GM21447 (cell line): ENCODE data around the gene BACH2.
"Not testable (repeated sequence)": the region's sequence is repeated elsewhere in the genome, so short reads cannot be mapped to it uniquely, and the experiment has no call there.

Experiments used
- ATAC-seq: cut with Tn5 transposase; IDR thresholded peaks from one replicate; pipeline ENCODE4 v1.9.1; 2021; ENCODE audit not compliant: unreplicated experiment

Gene BACH2

DNA sequence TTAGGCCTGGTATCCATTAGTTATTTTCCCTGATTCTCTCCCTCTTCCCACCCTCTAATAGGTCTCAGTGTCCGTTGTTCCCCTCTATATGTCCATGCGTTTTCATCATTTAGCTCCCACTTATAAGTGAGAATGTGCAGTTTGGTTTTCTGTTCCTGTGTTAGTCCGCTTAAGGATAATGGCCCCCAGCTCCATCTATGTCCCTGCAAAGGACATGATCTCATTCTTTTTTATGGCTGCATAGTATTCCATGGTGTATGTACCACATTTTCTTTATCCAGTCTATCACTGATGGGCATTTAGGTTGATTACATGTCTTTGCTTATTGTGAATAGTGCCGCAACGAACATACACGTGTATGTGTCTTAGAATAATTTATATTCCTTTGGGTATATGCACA is 14.4 kb downstream of the BACH2 start:
- not testable (repeated sequence) for ATAC-seq

DNA sequence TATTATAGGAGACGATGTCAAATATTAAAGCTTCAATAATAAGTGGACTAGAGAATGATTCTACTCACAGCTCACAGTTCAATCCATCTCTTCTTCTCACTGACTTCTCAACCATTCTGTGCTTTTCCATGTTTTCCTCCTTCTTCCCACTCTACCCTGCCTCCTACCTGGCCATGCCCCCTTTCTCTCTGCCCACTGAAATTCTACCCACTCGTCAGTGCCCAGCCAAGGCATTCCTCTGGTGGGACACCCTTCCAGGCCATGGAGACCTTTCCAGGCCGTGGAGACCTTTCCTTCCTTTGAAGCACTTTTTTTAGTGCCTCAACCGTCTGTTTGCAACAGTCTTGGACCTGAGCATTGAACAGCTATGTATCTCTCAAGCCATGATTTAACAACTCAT is 18.5 kb downstream of the BACH2 start:
- no peak for ATAC-seq

GRCh38 chr6:90277302-90278011 is 19.2 kb downstream of the BACH2 start:
- no peak for ATAC-seq

GRCh38 chr6:90274451-90275030 is 22.1 kb downstream of the BACH2 start:
- ATAC-seq: peak; percentile 72

- ATAC-seq: no peak
Observed at GRCh38 chr6:90273863-90274262, 22.8 kb downstream of the BACH2 start.

DNA sequence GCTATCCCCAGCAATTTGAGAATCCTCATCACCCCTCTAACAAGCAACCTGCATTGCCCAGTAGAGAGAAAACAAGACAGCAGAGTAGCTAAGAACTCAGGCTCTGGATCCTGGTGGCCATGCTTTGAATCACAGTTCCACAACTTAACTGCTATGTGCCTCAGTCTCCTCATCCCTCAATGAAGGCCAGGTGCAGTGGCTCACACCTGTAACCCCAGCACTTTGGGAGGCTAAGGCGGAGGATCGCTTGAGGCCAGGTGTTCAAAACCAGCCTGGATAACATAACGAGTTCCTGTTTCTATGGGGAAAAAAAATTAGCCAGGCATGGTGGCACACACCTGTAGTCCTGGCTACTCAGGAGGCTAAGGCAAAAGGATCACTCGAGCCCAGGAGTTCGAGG is 23.7 kb downstream of the BACH2 start:
- ATAC-seq: no peak

DNA sequence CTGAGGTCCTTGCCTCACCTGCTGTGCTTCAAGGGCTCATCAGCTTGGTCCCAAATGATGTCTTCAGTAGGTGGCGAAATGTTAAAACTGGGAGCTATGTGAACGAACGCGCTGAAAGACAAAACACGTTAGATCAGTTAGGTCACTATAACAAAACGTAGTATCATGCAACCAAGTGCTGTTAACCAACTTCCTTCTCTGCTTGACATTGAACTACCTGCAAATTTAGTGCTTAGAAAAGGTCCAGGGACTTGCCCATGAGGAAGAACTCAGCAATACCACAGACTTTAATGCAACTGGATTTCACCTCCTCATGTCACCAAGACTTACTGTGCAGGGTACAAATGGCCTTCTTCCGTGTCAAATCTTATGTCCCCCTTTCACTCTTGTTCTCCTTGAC is 24.8 kb downstream of the BACH2 start:
- no peak for ATAC-seq

DNA sequence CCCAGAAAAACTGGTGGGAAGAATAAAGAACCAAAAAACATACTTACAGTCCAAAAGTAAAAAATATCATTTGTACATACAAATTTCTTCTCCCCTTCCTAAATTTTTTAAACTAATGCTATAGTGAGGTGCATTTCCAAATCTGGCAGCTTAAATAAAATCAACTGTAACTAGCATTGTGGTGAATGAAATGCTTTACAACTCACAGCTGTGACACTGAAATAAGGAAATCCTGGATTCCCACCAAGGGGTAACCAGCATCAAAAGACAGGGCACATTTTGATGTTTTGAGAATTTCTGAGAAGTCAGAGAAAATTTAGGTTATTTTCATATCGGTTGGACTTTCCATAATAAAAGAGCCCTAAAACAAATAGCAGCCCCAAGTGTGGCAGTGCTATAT is 27.3 kb downstream of the BACH2 start:
- no peak for ATAC-seq

DNA sequence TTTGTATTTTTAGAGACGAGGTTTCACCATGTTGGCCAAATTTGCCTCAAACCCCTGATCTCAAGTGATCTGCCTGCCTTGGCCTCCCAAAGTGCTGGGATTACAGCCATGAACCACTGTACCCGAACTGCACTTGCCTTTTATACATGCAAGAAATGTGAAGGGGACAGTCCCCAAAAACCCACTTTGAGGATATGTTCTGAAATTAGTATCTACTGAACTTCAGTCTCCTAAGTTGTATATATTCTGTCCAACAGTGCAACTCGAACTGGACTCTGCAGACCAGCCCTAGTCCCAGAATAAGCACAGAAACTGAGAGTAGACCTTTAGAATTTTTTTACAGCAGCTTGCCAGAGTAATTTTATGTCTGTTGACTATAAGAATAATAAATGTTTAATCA is 28.5 kb downstream of the BACH2 start:
- no peak for ATAC-seq

DNA sequence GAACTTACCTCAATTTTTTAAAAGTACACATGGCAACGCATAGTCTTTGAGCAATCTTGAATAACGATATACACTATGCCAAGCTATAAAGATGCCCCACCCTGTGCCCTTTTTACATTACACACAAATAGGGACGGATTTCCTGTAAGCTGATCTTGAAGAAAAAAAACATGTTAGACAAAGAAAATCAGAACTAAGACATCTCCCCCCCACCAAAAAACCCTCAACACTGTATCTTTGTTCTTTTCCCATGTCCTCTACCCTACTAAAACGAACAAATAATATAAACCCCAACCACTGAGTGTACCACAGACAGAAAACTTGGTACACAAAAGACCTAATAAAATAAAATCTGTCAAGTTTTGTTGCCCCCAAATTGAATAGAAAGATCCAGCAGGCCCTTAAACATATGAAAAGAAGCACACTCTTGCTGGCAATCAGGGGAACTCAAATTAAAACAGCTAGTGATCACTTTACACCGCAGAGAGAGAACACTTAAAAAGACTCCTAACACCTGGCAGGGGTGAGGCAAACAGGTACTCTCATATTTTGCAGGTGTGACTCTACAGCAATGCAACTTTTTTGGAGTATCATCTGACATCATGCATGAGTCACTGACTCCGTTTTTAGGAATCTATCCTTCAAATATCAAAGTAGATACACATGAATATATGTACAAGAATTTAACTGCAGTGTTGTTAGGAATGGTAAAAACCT is 29.6 kb downstream of the BACH2 start:
- ATAC-seq: no peak

DNA sequence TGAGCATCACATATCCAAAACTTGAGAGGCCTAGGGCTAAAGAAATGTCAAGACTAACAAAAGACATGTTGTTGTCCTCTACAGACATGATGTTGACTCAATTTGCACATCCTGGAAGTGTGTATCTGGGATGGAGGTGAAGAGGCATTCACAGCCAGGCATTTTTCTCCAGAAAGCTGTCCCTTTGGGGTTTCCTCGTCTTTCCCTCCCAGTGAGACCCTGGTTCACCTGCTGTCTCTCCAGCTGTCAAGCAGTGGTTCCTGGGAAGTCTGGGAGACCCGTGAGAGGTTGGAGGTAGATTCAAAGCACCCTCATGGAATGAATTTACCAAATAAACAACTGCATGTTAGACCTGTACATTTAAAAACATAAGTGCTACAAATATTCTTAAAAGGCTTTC is 32.1 kb downstream of the BACH2 start:
- ATAC-seq: no peak

DNA sequence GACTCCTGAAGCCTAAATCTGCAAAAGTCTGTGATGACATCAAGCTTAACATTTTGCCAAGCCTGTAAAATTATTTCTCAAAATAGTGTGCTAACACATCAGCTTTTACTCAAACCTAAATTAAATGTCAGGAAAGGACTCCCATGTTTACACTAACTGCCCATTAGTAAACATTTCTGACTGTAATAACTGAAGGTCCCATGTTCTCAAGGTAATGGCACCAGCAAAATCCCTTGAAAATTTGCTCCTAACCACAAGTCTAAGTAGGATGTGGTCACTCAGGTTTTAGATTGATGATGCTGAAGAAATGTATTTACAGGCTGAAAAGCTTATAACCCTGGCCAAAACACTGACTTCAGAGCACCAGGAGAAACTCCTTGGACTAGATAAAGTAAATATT is 33.0 kb downstream of the BACH2 start:
- ATAC-seq: no peak

- no peak for ATAC-seq
Observed at GRCh38 chr6:90261801-90262200, 34.8 kb downstream of the BACH2 start.

DNA sequence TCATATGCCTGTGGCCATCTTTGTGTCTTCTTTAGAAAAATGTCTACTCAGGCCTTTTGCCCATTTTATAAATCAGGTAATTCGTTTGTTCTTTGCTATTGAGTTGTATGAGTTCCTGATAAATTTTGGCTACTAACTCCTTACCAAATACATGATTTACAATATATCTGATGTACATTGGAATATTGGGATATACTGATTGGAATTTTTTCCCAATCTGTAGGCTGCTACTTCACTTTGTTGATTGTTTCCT is 39.2 kb downstream of the BACH2 start:
- no peak for ATAC-seq

- no peak for ATAC-seq
Observed at GRCh38 chr6:90256698-90257485, 39.8 kb downstream of the BACH2 start.

DNA sequence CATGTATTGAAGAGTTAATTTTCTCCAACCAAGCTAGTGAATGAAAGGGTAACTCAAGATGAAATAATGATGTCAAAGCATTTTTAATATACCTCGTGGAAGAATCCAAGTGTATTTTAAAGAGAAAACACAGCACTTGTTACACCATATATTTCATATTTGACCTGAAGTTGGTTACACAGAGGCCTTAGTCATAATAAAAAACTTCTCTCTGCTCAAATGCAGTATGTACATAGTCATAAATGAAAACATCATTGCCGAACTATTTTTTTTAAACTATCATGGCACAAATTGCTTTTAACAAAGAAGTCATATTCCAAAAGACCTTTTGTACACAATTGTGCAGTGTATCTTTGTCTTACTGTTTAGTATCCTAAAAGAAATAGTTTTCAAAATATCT is 43.0 kb downstream of the BACH2 start:
- no peak for ATAC-seq

DNA sequence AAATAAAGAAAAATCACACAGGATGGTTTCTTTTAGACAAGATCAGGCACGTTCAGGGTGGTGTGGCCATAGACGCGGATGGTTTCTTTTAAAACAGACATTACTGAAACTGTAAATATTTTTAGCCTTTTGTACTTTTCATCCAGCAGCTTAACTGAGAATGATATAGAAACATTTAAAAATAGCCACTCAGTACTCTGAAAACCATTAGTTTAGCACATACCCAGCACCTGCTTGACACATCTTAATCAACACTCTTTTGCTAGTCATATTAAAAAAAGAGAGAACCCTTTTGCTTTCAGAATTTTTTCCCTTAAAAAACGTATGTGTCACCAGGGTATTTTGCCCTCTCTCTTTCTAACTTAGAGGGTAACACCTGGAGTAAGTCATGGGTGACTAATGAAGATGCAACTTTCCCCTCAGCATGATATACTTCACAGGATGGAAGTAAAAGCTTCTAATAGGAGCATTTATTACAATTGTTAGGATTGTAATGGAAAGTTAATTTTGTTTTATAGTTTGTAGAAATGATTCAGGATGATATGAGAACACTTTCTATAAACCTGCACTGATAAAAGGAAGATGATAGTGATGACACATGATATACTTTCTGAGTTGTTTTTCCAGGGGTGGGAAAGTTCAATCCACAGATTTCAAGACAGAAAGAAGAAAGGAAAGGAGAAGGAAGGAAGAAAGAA is 45.2 kb downstream of the BACH2 start:
- ATAC-seq: peak; percentile 92

- ATAC-seq: no peak
Observed at GRCh38 chr6:90250405-90250804, 46.2 kb downstream of the BACH2 start.

- no peak for ATAC-seq
Observed at GRCh38 chr6:90249458-90249857, 47.2 kb downstream of the BACH2 start.

- no peak for ATAC-seq
Observed at GRCh38 chr6:90249034-90249433, 47.6 kb downstream of the BACH2 start.

GRCh38 chr6:90247262-90247661 is 49.4 kb downstream of the BACH2 start:
- ATAC-seq: no peak
